HepG2 (cell line): Measurements from ENCODE around the gene DEFB121. TPM values are rescaled to one million over a fixed set of nuclear protein-coding genes. Genes with fewer than 3 reads are reported as not detected.

Experiments
- ATAC-seq: fragments of 200-7000 bp; cut with Tn5 transposase; 3 replicates; pipeline ENCODE4 v1.9.1; 2020; ENCODE audit warnings: mild to moderate bottlenecking, moderate library complexity
- BruUV-seq: library from RNA; stranded (reverse); fragments of 400-500 nt; replicated peaks from 2 replicates; lab custom pipeline; 2021; lab: Mats Ljungman, UMichigan
- CTCF ChIA-PET: fragments of 300-600 bp; formaldehyde crosslinking; extraction: SDS; loops from one replicate; lab custom pipeline; 2021; ENCODE audit warnings: low total read pairs, inconsistent platforms, low intra/inter-chr PET ratio; lab: Yijun Ruan, JAX
- POLR2A ChIA-PET: fragments of 350-600 bp; sonication (Branson Sonifier 250); formaldehyde crosslinking; loops from one replicate; lab custom pipeline; 2020; ENCODE audit warnings: antibody characterized with exemption, inconsistent platforms; lab: Yijun Ruan, JAX
- DNase-seq: peaks from one replicate; pipeline ENCODE4 v3.0.0-alpha.2; 2015; ENCODE audit warnings: low spot score
- FAIRE-seq: peaks from 3 replicates; lab custom pipeline; 2011; peaks lifted over from hg19 to GRCh38; lab: Jason Lieb, UNC
- H2AFZ ChIP-seq: one replicate; pipeline ENCODE4 v1.6.1; 2011; ENCODE audit warnings: low read length, inconsistent platforms
- H3K27ac ChIP-seq: fragments of 300-600 bp; 3 replicates; pipeline ENCODE4 v1.8.0; 2011; ENCODE audit warnings: mixed run types, mild to moderate bottlenecking, mixed read lengths, low read length, inconsistent platforms; ENCODE audit not compliant: insufficient read depth; ENCODE audit errors: extremely low read length
- H3K27me3 ChIP-seq, 2 experiments: fragments of 200-600 bp in 1 of 2; 2 replicates in 1 of 2; 3 replicates in 1 of 2; pipeline versions ENCODE4 v1.6.0 to v1.8.0; 2011; ENCODE audit warnings: low read length in 2 of 2, mild to moderate bottlenecking in 2 of 2, moderate library complexity in 2 of 2, inconsistent platforms in 1 of 2; ENCODE audit not compliant: insufficient read depth in 2 of 2, control insufficient read depth in 1 of 2
- H3K36me3 ChIP-seq, 2 experiments: fragments of 200-600 bp in 1 of 2; replicated peaks in 1 of 2; 2 replicates in 1 of 2; 3 replicates in 1 of 2; pipeline versions ENCODE4 v1.5.1 to v1.8.0; 2011; ENCODE audit warnings: low read length in 2 of 2, inconsistent platforms in 1 of 2; ENCODE audit not compliant: insufficient read depth in 2 of 2, control insufficient read depth in 1 of 2
- H3K4me1 ChIP-seq: 2 replicates; pipeline ENCODE4 v1.5.1; 2012; ENCODE audit warnings: low read length, inconsistent platforms; ENCODE audit not compliant: insufficient read depth
- H3K4me2 ChIP-seq: 2 replicates; pipeline ENCODE4 v1.6.0; 2011; ENCODE audit warnings: low read depth, low read length, inconsistent platforms
- H3K4me3 ChIP-seq, 3 experiments: fragments of 200-600 bp in 1 of 3; sonication (generic), shearing (Covaris generic) in 1 of 3; replicated peaks in 1 of 3; 2 replicates each; pipeline ENCODE4 v1.5.1; 2011 to 2016; ENCODE audit warnings: low read length in 3 of 3, inconsistent platforms in 2 of 3, low read depth in 2 of 3, mild to moderate bottlenecking in 2 of 3, control low read depth in 1 of 3, mixed read lengths in 1 of 3; ENCODE audit not compliant: insufficient read depth in 1 of 3
- H3K79me2 ChIP-seq: one replicate; pipeline ENCODE4 v1.6.1; 2011; ENCODE audit warnings: low read length, inconsistent platforms; ENCODE audit not compliant: insufficient read depth
- H3K9ac ChIP-seq: 2 replicates; pipeline ENCODE4 v1.6.0; 2011; ENCODE audit warnings: mild to moderate bottlenecking, low read depth, low read length, inconsistent platforms; ENCODE audit not compliant: insufficient read depth
- H3K9me3 ChIP-seq: 2 replicates; pipeline ENCODE4 v1.5.1; 2012; ENCODE audit warnings: mild to moderate bottlenecking, low read length
- H4K20me1 ChIP-seq: 2 replicates; pipeline ENCODE4 v1.6.0; 2011; ENCODE audit warnings: inconsistent platforms, mild to moderate bottlenecking, low read length, moderate library complexity; ENCODE audit not compliant: insufficient read depth
- AHR ChIP-seq: IDR thresholded peaks from 2 replicates; pipeline ENCODE4 v1.6.1; 2018; ENCODE audit warnings: missing genetic modification reagents, missing compliant biosample characterization
- DMTF1 ChIP-seq: sonication (generic); formaldehyde crosslinking; IDR thresholded peaks from 2 replicates; pipeline ENCODE4 v1.4.0; 2020; ENCODE audit warnings: mild to moderate bottlenecking, missing genetic modification reagents
- GZF1 ChIP-seq: sonication (generic); formaldehyde crosslinking; IDR thresholded peaks from 2 replicates; pipeline ENCODE4 v1.5.1; 2020; ENCODE audit warnings: mild to moderate bottlenecking, missing genetic modification reagents
- ISL2 ChIP-seq: sonication (generic); formaldehyde crosslinking; IDR thresholded peaks from 2 replicates; pipeline ENCODE4 v1.5.0; 2020; ENCODE audit warnings: missing genetic modification reagents
- POGK ChIP-seq: sonication (generic); formaldehyde crosslinking; conservative IDR thresholded peaks from 2 replicates; pipeline ENCODE4 v1.8.0; 2022; ENCODE audit warnings: mild to moderate bottlenecking, moderate library complexity, missing genetic modification reagents
- PRDM4 ChIP-seq: sonication (generic); formaldehyde crosslinking; IDR thresholded peaks from 2 replicates; pipeline ENCODE4 v1.9.0; 2021; ENCODE audit warnings: missing genetic modification reagents, borderline replicate concordance
- SMAD9 ChIP-seq: sonication (generic); formaldehyde crosslinking; IDR thresholded peaks from 2 replicates; pipeline ENCODE4 v1.5.1; 2020; ENCODE audit warnings: mild to moderate bottlenecking, missing genetic modification reagents
- SNAI1 ChIP-seq: sonication (generic); formaldehyde crosslinking; IDR thresholded peaks from 2 replicates; pipeline ENCODE4 v1.5.0; 2020; ENCODE audit warnings: mild to moderate bottlenecking, missing genetic modification reagents, borderline replicate concordance
- SUZ12 ChIP-seq: fragments of 150-350 bp; IDR thresholded peaks from 2 replicates; pipeline ENCODE4 v1.6.1; 2014; ENCODE audit warnings: low read depth, low read length
- ZNF160 ChIP-seq: sonication (generic); formaldehyde crosslinking; IDR thresholded peaks from 2 replicates; pipeline ENCODE4 v1.8.0; 2022; ENCODE audit warnings: mild to moderate bottlenecking, inconsistent platforms, missing genetic modification reagents
- ZNF331 ChIP-seq: sonication (generic); formaldehyde crosslinking; IDR thresholded peaks from 2 replicates; pipeline ENCODE4 v1.4.0; 2020; ENCODE audit warnings: missing genetic modification reagents
- ZNF513 ChIP-seq: sonication (generic); formaldehyde crosslinking; conservative IDR thresholded peaks from 2 replicates; pipeline ENCODE4 v1.5.0; 2020; ENCODE audit warnings: missing genetic modification reagents
- ZNF740 ChIP-seq: sonication (generic); formaldehyde crosslinking; IDR thresholded peaks from 2 replicates; pipeline ENCODE4 v1.4.0; 2020; ENCODE audit warnings: missing genetic modification reagents
- ZSCAN31 ChIP-seq: sonication (generic); formaldehyde crosslinking; IDR thresholded peaks from 2 replicates; pipeline ENCODE4 v1.5.0; 2020; ENCODE audit warnings: low read depth, mild to moderate bottlenecking, missing genetic modification reagents
- WGBS: methylation state at CpG from one replicate; pipeline ENCODE4 v1.1.6; 2017; ENCODE audit warnings: low lambda C conversion rate; 5-methylcytosine and 5-hydroxymethylcytosine counted together
- in situ Hi-C: cut with HindIII; loops from 2 replicates; pipeline ENCODE4 v1.10.0; 2017; ENCODE audit warnings: low pct_unique_long_range_greater_than_20kb; ENCODE audit not compliant: extremely low pct_ligation_motif_present
- intact Hi-C: fragments of 100-400 bp; cut with micrococcal nuclease; formaldehyde crosslinking; loops from one replicate; pipeline ENCODE4 v1.10.0; 2022; ENCODE audit not compliant: unreplicated experiment
- polyA plus RNA-seq, 8 experiments: library from polyadenylated mRNA; depleted of rRNA in 3 of 8; stranded (reverse) in 7 of 8; unstranded in 1 of 8; fragments of >200 nt; fragmentation: Illumina TruSeq in 4 of 8; extraction: Trizol in 4 of 8; gene quantifications; 2 replicates each; pipeline versions ENCODE4 v1.2.1 to v1.2.3, GENCODE V29; 2011 to 2016; ENCODE audit warnings: low read depth in 4 of 8, missing spikeins in 1 of 8, mixed read lengths in 1 of 8; ENCODE audit not compliant: insufficient read depth in 1 of 8
- total RNA-seq, 5 experiments: library from RNA; depleted of rRNA; stranded (reverse); fragments of >200 nt; fragmentation: Illumina TruSeq; extraction: Trizol; gene quantifications; 2 replicates each; pipeline ENCODE4 v1.2.3, GENCODE V29; 2016; ENCODE audit warnings: low read depth in 1 of 5

DEFB121 gene
- total and polyA plus RNA-seq, 2 of the 13 experiments (the other 11 are each of a cell fraction or from before 2014, with no cell fraction given), result not detected

- TF ChIP-seq ZNF513 (CRISPR knock-in tag), result no peak
- no peak for TF ChIP-seq ISL2
- TF ChIP-seq ZNF160 (CRISPR knock-in tag), result no peak
- no peak for TF ChIP-seq SUZ12
Observed at GRCh38 chr20:31374346-31374745, 31.7 kb downstream of the DEFB121 start (continued).

- Histone ChIP-seq H3K36me3 (no peaks in the 10 kb centered on the region), H3K4me3 (no peak within 1 kb of the TSS), H3K4me2 (no peak within 1 kb of the TSS), H3K4me1 (no peaks in the 10 kb centered on the region), H4K20me1 (no peaks in the 10 kb centered on the region), H2AFZ (no peak within 1 kb of the TSS), H3K27ac (no peak within 1 kb of the TSS), H3K9ac (no peak within 1 kb of the TSS), H3K9me3 (no peaks in the 10 kb centered on the region), H3K27me3 (peaks cover 0 to 14% of the 10 kb centered on the region in 2 experiments; a peak in 3 of 5 replicates), H3K79me2 (no peaks in the 10 kb centered on the region)
- in situ Hi-C loops (no loop called here), intact Hi-C loops (no loop called here)
- WGBS, result 0% methylated on average over 2 of the region's 2 CpGs
- ATAC-seq, result no peak; the same call in 2 of the 3 replicates
- CTCF ChIA-PET, result no interaction called here
- no TSS peak for BruUV-seq
- POLR2A ChIA-PET, result no interaction called here
- FAIRE-seq, result no peak
- DNase-seq, result no peak
- TF ChIP-seq SNAI1 (CRISPR knock-in tag), result no peak
- no peak for TF ChIP-seq PRDM4 (CRISPR knock-in tag)
- TF ChIP-seq ZNF331 (CRISPR knock-in tag), result no peak
- TF ChIP-seq AHR (CRISPR knock-in tag), result no peak
- no peak for TF ChIP-seq POGK (CRISPR knock-in tag)
- no peak for TF ChIP-seq ZNF740 (CRISPR knock-in tag)
- TF ChIP-seq ZSCAN31 (CRISPR knock-in tag), result no peak
- TF ChIP-seq GZF1 (CRISPR knock-in tag), result no peak
- no peak for TF ChIP-seq DMTF1 (CRISPR knock-in tag)
- no peak for TF ChIP-seq SMAD9 (CRISPR knock-in tag)
Observed at GRCh38 chr20:31368301-31368700, 37.7 kb downstream of the DEFB121 start, which contains the start of gene DEFB118. Gene DEFB118, plus strand, starts transcription at chr20:31368601. Its CDS starts 50 bp downstream, at chr20:31368651.
